Central memory CD8-positive, alpha-beta T cell (primary cell): ENCODE results near the gene SOX5.
"Not testable (repeated sequence)": the region's sequence is repeated elsewhere in the genome, so short reads cannot be mapped to it uniquely, and the experiment has no call there.

Experiments used
- ATAC-seq: fragments of 150-1000 bp; cut with Tn5 transposase; replicated peaks from 2 replicates; pipeline ENCODE4 v1.10.0; 2022; ENCODE audit warnings: mild to moderate bottlenecking, moderate FRiP score, moderate number of reproducible peaks; ENCODE audit not compliant: poor library complexity, severe bottlenecking; ENCODE audit errors: extremely low read depth
- DNase-seq, 2 donors: peaks; one replicate each; pipeline ENCODE4 v3.0.0; 2021; ENCODE audit warnings: low spot score in 2 of 2
- H3K27ac Mint-ChIP-seq: one replicate; pipeline ENCODE4 v1.8.0; 2022; ENCODE audit warnings: low read depth, mild to moderate bottlenecking, moderate library complexity, mixed read lengths
- H3K27me3 Mint-ChIP-seq: one replicate; pipeline ENCODE4 v1.8.0; 2022; ENCODE audit warnings: mixed read lengths
- H3K36me3 Mint-ChIP-seq: one replicate; pipeline ENCODE4 v1.8.0; 2022; ENCODE audit warnings: mild to moderate bottlenecking, moderate library complexity, mixed read lengths; ENCODE audit not compliant: insufficient read depth
- H3K4me1 Mint-ChIP-seq: one replicate; pipeline ENCODE4 v1.8.0; 2022; ENCODE audit warnings: mixed read lengths
- H3K4me3 Mint-ChIP-seq: one replicate; pipeline ENCODE4 v1.8.0; 2022; ENCODE audit warnings: mild to moderate bottlenecking, moderate library complexity, mixed read lengths
- H3K9me3 Mint-ChIP-seq: one replicate; pipeline ENCODE4 v1.8.0; 2022; ENCODE audit warnings: mixed read lengths

SOX5 gene

DNA sequence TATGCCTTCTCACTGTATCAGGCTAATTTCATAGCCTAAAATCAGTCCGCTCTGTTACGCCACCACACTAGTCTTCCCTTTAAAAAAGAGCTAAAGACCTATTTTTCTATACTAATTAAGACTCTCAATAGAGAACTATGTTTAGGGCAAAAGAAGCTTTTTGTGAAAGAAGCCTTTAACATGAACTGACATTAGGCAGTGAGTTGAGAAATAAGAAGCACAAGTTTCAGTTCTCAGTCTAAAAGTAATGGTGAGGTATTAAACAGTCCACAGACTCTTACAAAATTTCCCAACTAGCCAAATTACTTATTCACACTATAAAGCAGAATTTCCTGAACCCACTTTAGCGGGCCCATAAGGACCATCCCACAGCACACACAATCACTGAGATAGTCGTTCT lies 93.7 kb downstream of the SOX5 start:
- Mint-ChIP-seq H3K36me3 (no peaks in the 10 kb centered on the region), H3K27me3 (no peaks in the 10 kb centered on the region), H3K4me3 (no peak overlapping the region), H3K9me3 (peaks cover 15% of the 10 kb centered on the region), H3K4me1 (no peaks in the 10 kb centered on the region), H3K27ac (no peak overlapping the region)
- no peak for ATAC-seq
- DNase-seq = no peak

DNA sequence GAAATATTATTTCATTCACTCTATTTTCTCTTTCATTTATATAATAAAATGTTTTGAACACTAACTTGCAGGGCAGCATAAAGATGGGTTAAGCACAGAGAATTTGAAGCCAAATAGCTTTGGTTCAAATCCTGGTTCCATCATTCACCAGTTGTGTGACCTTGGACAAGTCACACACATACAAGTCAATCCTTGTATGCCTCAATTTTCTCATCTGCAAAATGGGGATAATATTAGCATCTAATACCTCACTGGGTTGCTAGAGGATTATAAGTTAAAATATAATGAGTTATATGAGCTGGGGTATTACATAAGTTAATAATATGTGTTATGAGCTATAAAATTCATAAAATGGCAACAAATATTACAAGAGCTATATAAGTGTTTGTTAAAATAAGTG lies 94.9 kb downstream of the SOX5 start:
- Mint-ChIP-seq H3K27me3 (no peaks in the 10 kb centered on the region), H3K36me3 (no peaks in the 10 kb centered on the region), H3K27ac (no peak overlapping the region), H3K9me3 (peaks cover 10% of the 10 kb centered on the region), H3K4me3 (no peak overlapping the region), H3K4me1 (no peaks in the 10 kb centered on the region)
- no peak for ATAC-seq
- no peak for DNase-seq

DNA sequence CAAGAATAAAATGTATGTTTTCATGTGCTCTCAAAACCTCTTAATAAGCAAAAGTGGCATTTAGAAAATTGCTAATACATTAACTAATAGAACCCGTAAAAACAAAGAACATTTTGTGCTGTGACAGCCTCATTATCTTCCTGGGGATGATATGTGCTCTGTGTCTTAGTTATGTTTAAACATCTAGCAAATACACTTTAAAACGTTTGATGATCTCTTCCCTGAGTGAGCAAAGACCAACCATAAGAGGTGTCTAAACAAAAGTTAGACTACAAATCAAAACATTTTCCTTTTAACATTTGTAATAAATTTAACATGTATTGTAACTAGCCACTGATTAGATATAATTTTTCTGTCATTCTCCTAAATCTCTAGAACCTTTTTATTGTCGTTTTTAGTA lies 95.8 kb downstream of the SOX5 start:
- DNase-seq (no peak), ATAC-seq (no peak)
- Mint-ChIP-seq H3K27ac (no peak overlapping the region), H3K9me3 (peaks cover 7% of the 10 kb centered on the region), H3K4me1 (no peaks in the 10 kb centered on the region), H3K36me3 (no peaks in the 10 kb centered on the region), H3K4me3 (no peak overlapping the region), H3K27me3 (no peaks in the 10 kb centered on the region)

DNA sequence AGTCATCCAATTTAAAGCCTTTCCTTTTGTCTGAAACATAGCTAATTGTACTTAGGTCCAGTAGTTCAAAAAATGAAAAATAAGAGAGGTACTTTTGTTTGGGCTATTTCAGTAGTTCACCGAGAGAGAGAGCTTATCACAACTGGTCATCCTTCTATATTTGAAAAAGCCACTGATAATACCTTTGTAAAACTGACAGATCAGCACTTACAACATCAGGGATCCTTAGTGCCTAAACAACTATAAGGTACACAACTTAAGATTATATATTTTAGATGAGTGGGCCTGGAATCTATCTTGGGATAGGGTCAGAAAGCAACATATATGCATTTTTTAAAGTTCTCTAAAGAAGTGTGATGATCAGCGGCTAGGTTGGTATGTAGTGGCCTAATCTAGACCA lies 97.9 kb downstream of the SOX5 start:
- Mint-ChIP-seq H3K9me3 (no peaks in the 10 kb centered on the region), H3K4me1 (no peaks in the 10 kb centered on the region), H3K36me3 (no peaks in the 10 kb centered on the region), H3K27me3 (no peaks in the 10 kb centered on the region), H3K27ac (no peak overlapping the region), H3K4me3 (no peak overlapping the region)
- ATAC-seq (no peak), DNase-seq (no peak)

DNA sequence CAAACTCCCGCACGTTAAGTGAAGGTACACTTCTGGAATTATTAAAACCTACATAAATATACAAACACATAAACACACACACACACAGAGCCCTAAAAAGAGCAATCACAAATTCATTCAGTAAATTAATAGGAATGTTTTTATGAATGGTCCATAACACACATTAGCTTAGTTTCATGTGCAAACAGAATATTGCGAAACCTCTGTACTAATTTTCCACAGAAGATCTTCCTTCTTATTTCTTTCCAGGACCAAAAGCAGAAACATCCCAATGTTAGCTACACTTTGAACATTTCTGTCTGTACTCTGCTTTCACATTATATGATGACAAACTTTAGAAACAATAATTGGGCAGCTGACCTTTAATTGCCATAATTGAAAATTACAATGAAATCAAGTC lies 101.6 kb downstream of the SOX5 start:
- no peaks in the 10 kb centered on the region for H3K36me3 Mint-ChIP-seq
- no peak overlapping the region for H3K27ac Mint-ChIP-seq
- no peak for ATAC-seq
- no peak overlapping the region for H3K4me3 Mint-ChIP-seq
- no peaks in the 10 kb centered on the region for H3K4me1 Mint-ChIP-seq
- H3K9me3 Mint-ChIP-seq = no peaks in the 10 kb centered on the region
- DNase-seq = no peak
- H3K27me3 Mint-ChIP-seq = no peaks in the 10 kb centered on the region

DNA sequence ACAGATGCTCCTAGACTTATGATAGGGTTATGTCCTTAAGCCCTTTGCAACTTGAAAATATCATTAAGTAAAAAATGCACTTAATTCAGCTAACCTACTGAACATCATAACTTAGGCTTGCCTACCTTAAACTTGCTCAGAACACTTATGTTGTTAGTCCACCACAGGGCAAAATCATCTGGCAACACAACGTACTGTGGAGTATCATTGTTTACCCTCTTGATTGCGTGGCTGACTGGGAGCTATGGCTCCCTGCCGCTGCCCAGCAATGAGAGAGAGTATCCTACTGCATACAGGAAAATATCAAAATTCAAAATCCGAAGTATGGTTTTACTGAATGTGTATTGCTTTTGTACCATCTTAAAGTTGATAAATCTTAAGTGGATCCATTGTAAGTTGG lies 105.5 kb downstream of the SOX5 start:
- H3K36me3 Mint-ChIP-seq = no peaks in the 10 kb centered on the region
- no peaks in the 10 kb centered on the region for H3K9me3 Mint-ChIP-seq
- DNase-seq = no peak
- no peak overlapping the region for H3K4me3 Mint-ChIP-seq
- no peaks in the 10 kb centered on the region for H3K27me3 Mint-ChIP-seq
- ATAC-seq = no peak
- no peak overlapping the region for H3K27ac Mint-ChIP-seq
- H3K4me1 Mint-ChIP-seq = no peaks in the 10 kb centered on the region

DNA sequence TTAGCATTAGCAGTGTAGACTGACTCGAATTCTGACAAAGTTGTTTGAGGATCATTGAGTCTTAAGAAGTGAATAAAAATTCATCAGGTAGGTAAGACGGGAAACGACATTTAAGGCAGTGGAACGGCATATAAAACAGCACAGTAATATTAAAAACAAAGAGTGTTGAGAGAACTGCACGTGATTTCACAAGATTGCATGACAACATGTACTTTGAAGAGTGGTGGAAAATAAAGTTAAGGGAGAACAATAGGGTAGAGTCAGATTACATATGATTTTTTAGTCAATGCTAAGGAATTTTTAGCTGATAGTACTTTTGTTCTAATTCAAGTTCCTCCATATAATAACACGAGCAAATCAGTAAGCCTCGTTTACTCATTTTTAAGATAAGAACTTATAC lies 115.4 kb downstream of the SOX5 start:
- DNase-seq (no peak), ATAC-seq (no peak)
- no peaks in the 10 kb centered on the region for H3K27me3 Mint-ChIP-seq
- H3K4me3 Mint-ChIP-seq = no peak overlapping the region
- H3K4me1 Mint-ChIP-seq = no peaks in the 10 kb centered on the region
- H3K36me3 Mint-ChIP-seq = no peaks in the 10 kb centered on the region
- H3K27ac Mint-ChIP-seq = no peak overlapping the region
- peaks cover 9% of the 10 kb centered on the region for H3K9me3 Mint-ChIP-seq

DNA sequence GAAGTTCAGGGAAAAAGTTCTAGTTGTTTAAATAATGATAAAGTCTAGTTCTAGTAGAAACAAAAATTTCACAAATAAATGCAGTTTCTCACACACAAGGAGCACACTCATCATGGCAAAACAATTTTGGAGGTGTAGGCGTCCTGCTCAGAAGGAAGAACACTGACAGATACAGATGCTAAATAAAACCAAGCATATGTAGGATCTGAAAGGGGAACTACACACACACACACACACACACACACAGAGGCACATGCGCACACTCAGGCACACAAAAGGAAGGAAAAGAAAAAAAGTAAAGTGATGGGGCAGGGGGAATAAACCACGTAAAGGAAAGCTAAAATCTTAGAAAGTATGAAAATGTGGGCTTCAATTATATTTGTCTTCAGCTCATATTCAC lies 117.7 kb downstream of the SOX5 start:
- ATAC-seq = no peak
- H3K27ac Mint-ChIP-seq = no peak overlapping the region

DNA sequence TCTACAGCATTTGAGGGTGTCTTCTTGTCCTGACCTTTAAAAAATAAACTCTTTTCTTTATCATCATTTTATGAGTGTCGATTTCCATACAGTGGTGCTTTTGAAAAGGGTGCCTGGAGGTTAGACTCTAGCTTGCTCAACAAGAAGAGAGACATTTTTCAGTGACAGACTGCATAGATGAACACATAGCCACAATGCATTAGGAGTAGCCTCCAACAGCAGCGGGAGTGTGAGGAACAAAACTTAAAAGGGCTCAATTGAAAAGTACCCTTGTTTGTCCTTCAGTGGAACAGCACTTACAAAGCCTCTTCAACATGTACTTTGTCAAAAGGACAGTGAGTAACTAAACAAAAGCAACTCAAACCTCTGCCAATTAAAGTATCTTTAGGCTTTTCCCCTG lies 119.3 kb downstream of the SOX5 start:
- Mint-ChIP-seq H3K9me3 (peaks cover 9% of the 10 kb centered on the region), H3K36me3 (no peaks in the 10 kb centered on the region), H3K27me3 (no peaks in the 10 kb centered on the region), H3K27ac (no peak overlapping the region), H3K4me1 (no peaks in the 10 kb centered on the region), H3K4me3 (no peak overlapping the region)
- no peak for ATAC-seq
- no peak for DNase-seq

More for the DNA sequence above, 117.7 kb downstream of the SOX5 start:
- Mint-ChIP-seq H3K4me1 (no peaks in the 10 kb centered on the region), H3K9me3 (peaks cover 9% of the 10 kb centered on the region), H3K36me3 (no peaks in the 10 kb centered on the region), H3K27me3 (no peaks in the 10 kb centered on the region), H3K4me3 (no peak overlapping the region)
- DNase-seq = no peak

DNA sequence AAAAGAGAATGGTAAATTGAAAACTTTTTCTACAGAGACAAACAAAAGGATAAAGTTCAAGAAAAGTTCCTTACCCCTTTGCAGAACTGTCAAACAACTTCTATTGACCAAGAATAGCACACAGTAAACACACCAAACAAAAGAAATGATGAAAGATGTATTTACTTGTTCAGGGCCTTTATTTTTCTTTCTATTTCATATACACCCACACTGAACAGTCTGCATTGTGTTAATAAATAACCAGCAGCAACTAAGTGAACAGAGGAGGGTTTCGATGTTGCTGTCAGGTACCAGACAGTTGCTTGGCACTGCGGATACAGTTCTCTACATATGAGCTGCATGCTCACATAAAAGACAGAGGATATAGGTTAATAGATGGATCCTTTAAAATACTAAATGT lies 122.1 kb downstream of the SOX5 start:
- H3K27ac Mint-ChIP-seq = no peak overlapping the region
- ATAC-seq (no peak), DNase-seq (no peak)
- H3K4me3 Mint-ChIP-seq = no peak overlapping the region
- no peaks in the 10 kb centered on the region for H3K36me3 Mint-ChIP-seq
- peaks cover 7% of the 10 kb centered on the region for H3K9me3 Mint-ChIP-seq
- H3K4me1 Mint-ChIP-seq = no peaks in the 10 kb centered on the region
- no peaks in the 10 kb centered on the region for H3K27me3 Mint-ChIP-seq

DNA sequence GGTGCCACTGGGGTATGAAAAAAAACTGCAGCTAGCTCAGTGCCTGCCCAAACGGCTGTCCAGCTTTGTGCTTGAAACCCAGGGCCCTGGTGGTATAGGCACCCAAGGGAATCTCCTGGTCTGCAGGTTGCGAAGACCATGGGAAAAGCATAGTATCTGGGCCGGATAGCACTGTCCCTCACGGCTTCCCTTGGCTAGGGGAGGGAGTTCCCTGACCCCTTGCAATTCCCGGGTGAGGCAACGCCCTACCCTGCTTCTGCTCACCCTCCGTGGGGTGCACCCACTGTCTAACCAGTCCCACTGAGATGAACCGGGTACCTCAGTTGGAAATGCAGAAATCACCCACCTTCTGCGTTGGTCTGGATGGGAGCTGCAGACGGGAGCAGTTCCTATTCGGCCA lies 124.3 kb downstream of the SOX5 start:
- not testable (repeated sequence) for H3K36me3 Mint-ChIP-seq, ATAC-seq, H3K27ac Mint-ChIP-seq, H3K4me3 Mint-ChIP-seq, H3K4me1 Mint-ChIP-seq, DNase-seq, H3K27me3 Mint-ChIP-seq
- H3K9me3 Mint-ChIP-seq = peaks cover 13% of the 10 kb centered on the region

DNA sequence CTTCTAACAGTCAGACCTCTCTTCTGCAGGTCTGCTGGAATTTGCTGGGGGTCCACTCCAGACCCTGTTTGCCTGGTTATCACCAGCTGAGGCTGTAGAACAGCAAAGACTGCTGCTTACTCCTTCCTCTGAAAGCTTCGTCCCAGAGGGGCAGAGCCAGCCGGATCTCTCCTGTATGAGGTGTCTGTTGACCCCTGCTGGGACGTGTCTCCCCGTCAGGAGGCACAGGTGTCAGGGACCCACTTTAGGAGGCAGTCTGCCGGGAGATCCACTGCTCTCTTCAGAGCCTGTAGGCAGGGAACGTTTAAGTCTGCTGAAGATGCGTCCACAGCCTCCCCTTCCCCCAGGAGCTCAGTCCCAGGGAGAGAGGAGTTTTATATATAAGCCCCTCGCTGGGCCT lies 125.1 kb downstream of the SOX5 start:
- Mint-ChIP-seq H3K4me3 (no peak overlapping the region), H3K27me3 (no peaks in the 10 kb centered on the region), H3K9me3 (peaks cover 13% of the 10 kb centered on the region), H3K36me3 (no peaks in the 10 kb centered on the region), H3K27ac (no peak overlapping the region), H3K4me1 (no peaks in the 10 kb centered on the region)
- DNase-seq (no peak), ATAC-seq (no peak)

DNA sequence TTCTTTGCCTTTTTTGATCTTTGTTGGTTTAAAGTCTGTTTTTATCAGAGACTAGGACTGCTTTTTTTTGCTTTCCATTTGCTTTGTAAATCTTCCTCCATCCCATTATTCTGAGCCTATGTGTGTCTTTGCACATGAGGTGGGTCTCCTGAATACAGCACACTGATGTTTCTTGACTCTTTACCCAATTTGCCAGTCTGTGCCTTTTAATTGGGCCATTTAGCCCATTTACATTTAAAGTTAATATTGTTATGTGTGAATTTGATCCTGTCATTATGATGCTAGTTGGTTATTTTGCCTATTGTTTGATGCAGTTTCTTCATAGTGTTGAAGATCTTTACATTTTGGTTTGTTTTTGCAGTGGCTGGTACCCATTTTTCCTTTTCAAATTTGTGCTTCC lies 126.6 kb downstream of the SOX5 start:
- H3K9me3 Mint-ChIP-seq = peaks cover 13% of the 10 kb centered on the region
- not testable (repeated sequence) for DNase-seq, H3K36me3 Mint-ChIP-seq, ATAC-seq, H3K4me1 Mint-ChIP-seq, H3K27me3 Mint-ChIP-seq, H3K4me3 Mint-ChIP-seq, H3K27ac Mint-ChIP-seq

DNA sequence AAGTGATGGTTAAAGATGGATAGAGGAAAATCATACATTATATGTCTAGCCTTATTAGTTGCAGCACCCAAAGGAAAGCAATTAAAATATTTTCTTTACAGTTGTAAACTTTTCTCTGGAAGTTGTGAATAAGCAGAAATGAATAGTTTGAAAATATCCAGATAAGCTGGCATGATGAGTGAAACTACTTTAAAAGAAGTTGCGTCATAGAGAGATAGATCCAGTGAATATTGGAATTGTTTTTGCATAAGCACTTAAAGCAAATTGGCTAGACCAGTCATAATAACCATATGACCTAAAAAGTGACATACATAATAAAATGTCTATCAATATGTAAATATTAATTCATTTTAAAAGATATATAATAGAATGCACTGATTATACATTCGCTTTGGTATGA lies 132.1 kb downstream of the SOX5 start:
- no peak overlapping the region for H3K4me3 Mint-ChIP-seq
- DNase-seq (no peak), ATAC-seq (no peak)
- H3K9me3 Mint-ChIP-seq = peaks cover 12% of the 10 kb centered on the region
- no peaks in the 10 kb centered on the region for H3K27me3 Mint-ChIP-seq
- H3K36me3 Mint-ChIP-seq = no peaks in the 10 kb centered on the region
- no peak overlapping the region for H3K27ac Mint-ChIP-seq
- no peaks in the 10 kb centered on the region for H3K4me1 Mint-ChIP-seq
